ENCODE data around the gene U2SURP. TPM values are rescaled to one million over a fixed set of nuclear protein-coding genes. Genes with fewer than 3 reads are reported as not detected.
A peak's percentile ranks its signal among the peaks of the same experiment; 100 is the strongest.
"Not testable (repeated sequence)": the region's sequence is repeated elsewhere in the genome, so short reads cannot be mapped to it uniquely, and the experiment has no call there.

Gene U2SURP
- total RNA-seq, 2 donors from 2014 or later: 113 to 166 TPM

DNA sequence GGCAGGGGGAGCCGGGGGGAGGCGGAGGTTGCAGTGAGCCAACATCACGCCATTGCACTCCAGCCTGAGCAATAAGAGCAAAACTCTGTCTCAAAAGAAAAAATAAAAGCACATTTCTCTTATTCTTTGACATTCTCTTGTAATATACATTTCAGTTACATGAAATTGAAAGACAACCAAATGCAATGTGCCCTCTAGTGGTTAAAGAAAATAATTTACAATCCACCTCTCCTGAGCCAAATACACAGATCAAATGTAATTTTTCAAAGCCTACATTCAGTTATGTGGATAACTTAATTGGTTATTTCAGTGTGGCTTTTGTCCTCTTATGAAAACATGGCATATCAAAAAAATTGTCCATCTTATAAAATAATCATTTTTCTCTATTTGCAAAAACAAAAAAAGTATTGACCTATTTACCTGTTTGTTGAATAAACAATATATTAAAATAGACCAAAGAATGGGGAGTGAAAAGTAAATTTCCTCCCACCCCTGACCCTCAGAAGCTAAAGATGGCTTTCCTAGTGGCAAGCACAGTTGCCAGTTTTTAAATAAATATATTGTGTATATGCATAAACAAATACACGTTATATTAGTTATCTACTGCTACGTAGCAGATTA, 14.2 kb upstream of the U2SURP start:
- Mint-ChIP-seq H3K9me3 (no peaks in the 10 kb centered on the region), H3K4me1 (ENCODE audit: low read depth in 2 of 2) (peaks cover 4% of the 10 kb centered on the region in 2 donors), H3K27me3 (peaks cover 11 to 20% of the 10 kb centered on the region in 2 donors), H3K4me3 (no peak overlapping the region), H3K36me3 (no peaks in the 10 kb centered on the region), H3K27ac (no peak overlapping the region)
- ATAC-seq (no peak), DNase-seq (ENCODE audit: low spot score) (no peak)

- peaks cover 12 to 18% of the 10 kb centered on the region in 2 donors for H3K27me3 Mint-ChIP-seq
- H3K27ac Mint-ChIP-seq: no peak overlapping the region
- no peak for DNase-seq (ENCODE audit: low spot score)
- peak overlapping the region; percentile 6 for H3K4me3 Mint-ChIP-seq
- H3K36me3 Mint-ChIP-seq: no peaks in the 10 kb centered on the region
- no peaks in the 10 kb centered on the region for H3K9me3 Mint-ChIP-seq
- ATAC-seq: peak; percentile 48 to 65
- peaks cover 4% of the 10 kb centered on the region in 2 donors for H3K4me1 Mint-ChIP-seq (ENCODE audit: low read depth in 2 of 2)
These were observed 13.7 kb upstream of the U2SURP start for GRCh38 chr3:142987707-142988106.

GRCh38 chr3:142988221-142988620, 13.1 kb upstream of the U2SURP start:
- not testable (repeated sequence) for ATAC-seq; H3K9me3 Mint-ChIP-seq; DNase-seq (ENCODE audit: low spot score); H3K4me3 Mint-ChIP-seq; H3K36me3 Mint-ChIP-seq; H3K27ac Mint-ChIP-seq; H3K4me1 Mint-ChIP-seq (ENCODE audit: low read depth in 2 of 2)
- peaks cover 17 to 19% of the 10 kb centered on the region in 2 donors for H3K27me3 Mint-ChIP-seq

DNA sequence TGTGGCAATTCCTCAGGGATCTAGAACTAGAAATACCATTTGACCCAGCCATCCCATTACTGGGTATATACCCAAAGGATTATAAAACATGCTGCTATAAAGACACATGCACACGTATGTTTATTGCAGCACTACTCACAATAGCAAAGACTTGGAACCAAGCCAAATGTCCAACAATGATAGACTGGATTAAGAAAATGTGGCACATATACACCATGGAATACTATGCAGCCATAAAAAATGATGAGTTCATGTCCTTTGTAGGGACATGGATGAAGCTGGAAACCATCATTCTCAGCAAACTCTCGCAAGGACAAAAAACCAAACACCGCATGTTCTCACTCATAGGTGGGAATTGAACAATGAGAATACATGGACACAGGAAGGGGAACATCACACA, 12.5 kb upstream of the U2SURP start:
- H3K4me1 Mint-ChIP-seq (ENCODE audit: low read depth in 2 of 2); H3K4me3 Mint-ChIP-seq; ATAC-seq; DNase-seq (ENCODE audit: low spot score); H3K36me3 Mint-ChIP-seq; H3K27ac Mint-ChIP-seq; H3K9me3 Mint-ChIP-seq: not testable (repeated sequence)
- H3K27me3 Mint-ChIP-seq: peaks cover 16 to 18% of the 10 kb centered on the region in 2 donors

DNA sequence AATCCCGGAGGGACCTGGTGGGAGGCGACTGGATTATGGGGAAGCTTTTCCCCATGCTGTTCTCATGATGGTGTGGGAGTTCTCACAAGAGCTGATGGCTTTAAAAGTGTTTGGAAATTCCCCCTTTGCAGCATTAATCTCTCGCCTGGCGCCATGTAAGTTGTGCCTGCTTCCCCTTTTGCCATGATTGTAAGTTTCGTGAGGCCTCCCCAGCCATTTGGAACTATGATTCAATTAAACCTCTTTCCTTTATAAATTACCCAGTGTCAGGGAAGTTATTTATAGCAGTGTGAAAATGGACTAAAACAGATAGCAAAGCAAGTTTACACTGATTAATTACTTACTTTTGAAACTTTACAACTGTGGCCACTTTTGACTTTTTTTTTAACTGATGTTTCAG, 10.6 kb upstream of the U2SURP start:
- no peak for DNase-seq (ENCODE audit: low spot score)
- Mint-ChIP-seq H3K9me3 (no peaks in the 10 kb centered on the region), H3K27ac (no peak overlapping the region), H3K4me1 (ENCODE audit: low read depth in 2 of 2) (peaks cover 4 to 12% of the 10 kb centered on the region in 2 donors), H3K4me3 (no peak overlapping the region), H3K36me3 (no peaks in the 10 kb centered on the region), H3K27me3 (peaks cover 13 to 24% of the 10 kb centered on the region in 2 donors)
- no peak for ATAC-seq

- Mint-ChIP-seq H3K36me3 (no peaks in the 10 kb centered on the region), H3K4me1 (ENCODE audit: low read depth in 2 of 2) (peaks cover 4 to 12% of the 10 kb centered on the region in 2 donors), H3K27me3 (peaks cover 17 to 24% of the 10 kb centered on the region in 2 donors), H3K9me3 (no peaks in the 10 kb centered on the region), H3K27ac (no peak overlapping the region), H3K4me3 (no peak overlapping the region)
- ATAC-seq (no peak), DNase-seq (ENCODE audit: low spot score) (no peak)
These were observed 9.0 kb upstream of the U2SURP start for GRCh38 chr3:142992323-142992722.

DNA sequence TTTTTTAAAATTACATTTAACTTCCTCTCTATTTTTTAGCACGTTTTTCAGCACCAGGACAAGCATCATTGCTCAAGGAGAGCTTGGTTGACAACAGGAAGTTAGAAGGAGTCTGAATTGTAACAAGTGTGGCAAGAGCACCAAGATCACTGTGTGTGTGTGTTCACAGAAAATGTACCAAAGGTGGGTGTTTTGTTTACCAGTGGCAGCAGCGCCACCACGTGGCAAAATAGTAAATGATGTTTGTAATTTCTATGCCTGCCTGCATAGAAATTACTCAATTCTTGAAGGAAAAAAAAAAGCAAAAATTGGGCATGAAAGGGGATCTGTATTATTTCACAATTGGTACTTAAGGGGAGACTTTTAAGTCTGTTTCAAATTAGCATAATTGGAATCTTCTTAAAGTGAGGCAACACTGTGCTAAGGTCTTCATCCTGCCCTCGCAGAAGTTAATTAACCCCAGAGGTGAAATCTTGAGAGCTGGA, 7.4 kb upstream of the U2SURP start:
- Mint-ChIP-seq H3K27ac (no peak overlapping the region), H3K4me1 (ENCODE audit: low read depth in 2 of 2) (peaks cover 0 to 8% of the 10 kb centered on the region in 2 donors), H3K27me3 (peaks cover 13 to 17% of the 10 kb centered on the region in 2 donors), H3K36me3 (no peaks in the 10 kb centered on the region), H3K4me3 (no peak overlapping the region), H3K9me3 (no peaks in the 10 kb centered on the region)
- DNase-seq (ENCODE audit: low spot score) (peak; percentile 67), ATAC-seq (peak; percentile 66 to 67)

GRCh38 chr3:142997330-142997729, 4.0 kb upstream of the U2SURP start:
- Mint-ChIP-seq H3K4me3 (no peak overlapping the region), H3K36me3 (peaks cover 6% of the 10 kb centered on the region), H3K4me1 (ENCODE audit: low read depth in 2 of 2) (peaks cover 15 to 21% of the 10 kb centered on the region in 2 donors), H3K9me3 (no peaks in the 10 kb centered on the region), H3K27ac (no peak overlapping the region), H3K27me3 (peaks cover 13 to 19% of the 10 kb centered on the region in 2 donors)
- no peak for ATAC-seq
- no peak for DNase-seq (ENCODE audit: low spot score)

- no peak overlapping the region for H3K4me3 Mint-ChIP-seq
These were observed 2.9 kb upstream of the U2SURP start for GRCh38 chr3:142998439-142998838.

DNA sequence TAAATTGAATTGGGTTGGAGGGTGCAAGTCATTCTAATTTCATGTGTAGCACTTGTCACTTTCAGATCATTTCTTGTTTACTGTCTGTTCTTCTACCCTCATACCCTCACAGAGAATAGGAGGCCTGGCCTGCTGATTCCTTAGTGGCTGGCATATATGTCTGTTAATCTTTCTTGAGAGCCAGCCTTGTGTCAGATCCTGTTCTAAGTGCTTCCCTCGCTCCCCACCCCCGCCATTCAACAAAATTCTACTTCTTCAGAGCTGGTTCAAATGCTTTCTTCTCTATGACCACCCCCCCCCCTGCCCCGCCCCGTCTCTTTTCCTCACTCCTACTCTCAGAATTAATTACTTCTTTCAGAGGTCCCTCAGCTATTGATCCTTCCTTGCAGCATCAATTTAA, 1.5 kb upstream of the U2SURP start:
- ATAC-seq (no peak), DNase-seq (ENCODE audit: low spot score) (no peak)
- Mint-ChIP-seq H3K9me3 (no peaks in the 10 kb centered on the region), H3K4me1 (ENCODE audit: low read depth in 2 of 2) (peaks cover 23 to 29% of the 10 kb centered on the region in 2 donors), H3K27ac (peak overlapping the region in 1 of 2 donors; percentile 97), H3K36me3 (peaks cover 6% of the 10 kb centered on the region), H3K4me3 (peak overlapping the region; percentile 98), H3K27me3 (peaks cover 3 to 13% of the 10 kb centered on the region in 2 donors)

More at GRCh38 chr3:142998439-142998838, 2.9 kb upstream of the U2SURP start:
- Mint-ChIP-seq H3K36me3 (peaks cover 6% of the 10 kb centered on the region), H3K27ac (no peak overlapping the region), H3K9me3 (no peaks in the 10 kb centered on the region), H3K27me3 (peaks cover 7 to 14% of the 10 kb centered on the region in 2 donors), H3K4me1 (ENCODE audit: low read depth in 2 of 2) (peaks cover 24 to 27% of the 10 kb centered on the region in 2 donors)
- ATAC-seq (no peak), DNase-seq (ENCODE audit: low spot score) (no peak)

DNA sequence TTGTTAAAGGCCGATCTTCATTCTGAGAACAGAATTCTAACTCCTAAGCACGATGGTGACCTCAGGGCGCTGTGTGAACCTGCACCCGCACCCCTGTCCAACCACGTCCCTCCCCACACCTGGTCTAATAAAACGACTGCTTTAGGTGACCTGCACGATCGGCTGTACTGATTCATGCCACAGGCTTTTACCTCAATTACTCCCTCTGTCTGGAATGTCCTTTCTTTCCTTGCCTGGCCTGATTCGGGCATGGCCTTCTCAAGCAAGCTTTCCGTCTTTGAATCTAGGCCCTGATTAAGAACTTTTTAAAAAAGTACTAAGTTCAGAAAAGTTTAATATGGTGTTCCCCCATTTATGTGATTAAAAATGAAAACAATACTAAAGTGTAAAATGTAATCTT, 842 bp upstream of the U2SURP start:
- H3K27me3 Mint-ChIP-seq: peaks cover 0 to 12% of the 10 kb centered on the region in 2 donors
- ATAC-seq: no peak
- H3K27ac Mint-ChIP-seq: peak overlapping the region; percentile 94 to 97
- H3K4me1 Mint-ChIP-seq (ENCODE audit: low read depth in 2 of 2): peaks cover 25 to 32% of the 10 kb centered on the region in 2 donors
- peak overlapping the region; percentile 98 for H3K4me3 Mint-ChIP-seq
- no peaks in the 10 kb centered on the region for H3K9me3 Mint-ChIP-seq
- peaks cover 6% of the 10 kb centered on the region for H3K36me3 Mint-ChIP-seq
- no peak for DNase-seq (ENCODE audit: low spot score)

DNA sequence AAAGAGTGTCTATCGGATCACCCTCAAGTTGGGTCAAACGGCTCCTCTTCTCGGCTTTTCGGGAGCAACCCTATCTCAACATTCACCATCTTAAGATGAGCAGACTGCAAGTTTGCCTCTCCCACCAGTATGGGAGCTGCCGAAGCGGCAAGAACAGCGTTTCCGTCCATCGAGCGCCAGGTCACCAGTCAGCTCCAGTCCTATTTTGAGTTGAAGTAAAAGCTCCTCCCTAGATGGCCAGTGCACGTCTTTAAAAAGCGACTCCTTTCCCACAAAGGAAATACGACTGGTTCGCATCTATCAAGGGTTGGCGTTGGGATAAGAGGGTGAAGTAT, 369 bp upstream of the U2SURP start:
- Mint-ChIP-seq H3K27me3 (peaks cover 0 to 12% of the 10 kb centered on the region in 2 donors), H3K4me3 (peak overlapping the region; percentile 98), H3K4me1 (ENCODE audit: low read depth in 2 of 2) (peaks cover 25 to 34% of the 10 kb centered on the region in 2 donors), H3K27ac (peak overlapping the region; percentile 94 to 97), H3K36me3 (peaks cover 6% of the 10 kb centered on the region), H3K9me3 (no peaks in the 10 kb centered on the region)
- DNase-seq (ENCODE audit: low spot score) (no peak), ATAC-seq (peak; percentile 82)

DNA sequence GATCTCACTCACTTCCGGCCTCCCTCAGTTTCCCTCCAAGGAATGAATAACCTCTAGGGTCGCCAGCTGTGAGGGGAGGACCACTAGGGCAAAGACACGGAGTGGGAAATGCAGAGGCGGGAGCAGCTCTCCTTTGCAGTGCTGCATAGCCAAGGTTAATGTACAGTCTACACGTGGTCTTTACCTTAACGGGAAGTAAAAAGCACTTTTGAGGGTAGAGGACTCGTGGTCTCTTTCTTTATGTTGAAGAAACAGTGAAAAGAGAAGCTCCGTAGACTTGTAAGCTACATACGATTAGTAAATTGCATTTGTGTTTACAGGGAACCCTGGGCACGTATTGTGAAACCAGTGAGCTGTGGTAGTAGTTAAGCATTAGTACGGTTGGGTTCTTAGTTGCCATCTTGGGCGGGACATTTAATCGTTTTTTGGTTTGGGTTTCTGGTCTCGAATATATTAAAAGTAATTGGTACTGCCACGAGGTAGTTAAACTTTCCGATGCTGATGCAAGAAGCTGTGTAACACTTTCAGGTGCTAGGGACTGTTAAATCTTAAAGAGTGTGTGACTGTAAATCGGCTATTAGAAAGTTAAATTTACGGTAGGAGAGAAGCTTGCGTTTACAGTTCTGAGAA, 828 bp downstream of the U2SURP start:
- Mint-ChIP-seq H3K4me1 (ENCODE audit: low read depth in 2 of 2) (peaks cover 37 to 46% of the 10 kb centered on the region in 2 donors), H3K4me3 (peak overlapping the region; percentile 98), H3K36me3 (peaks cover 6% of the 10 kb centered on the region), H3K27me3 (peaks cover 0 to 8% of the 10 kb centered on the region in 2 donors), H3K9me3 (no peaks in the 10 kb centered on the region), H3K27ac (peak overlapping the region; percentile 94 to 97)
- DNase-seq (ENCODE audit: low spot score): no peak
- peak; percentile 41 to 46 for ATAC-seq

- ATAC-seq (no peak), DNase-seq (ENCODE audit: low spot score) (no peak)
- peak overlapping the region; percentile 94 to 97 for H3K27ac Mint-ChIP-seq
- H3K36me3 Mint-ChIP-seq: peaks cover 6% of the 10 kb centered on the region
- peaks cover 42 to 51% of the 10 kb centered on the region in 2 donors for H3K4me1 Mint-ChIP-seq (ENCODE audit: low read depth in 2 of 2)
- H3K27me3 Mint-ChIP-seq: peaks cover 0 to 8% of the 10 kb centered on the region in 2 donors
- no peaks in the 10 kb centered on the region for H3K9me3 Mint-ChIP-seq
- H3K4me3 Mint-ChIP-seq: peak overlapping the region; percentile 98
These were observed 1.4 kb downstream of the U2SURP start for GRCh38 chr3:143002727-143003126.

Measured in natural killer cell treated with Interleukin-12 subunit alpha and Interleukin-12 subunit beta and Interleukin-15 and Interleukin-18, amount 100 ng/mL, for 72 hours (primary cell).